Astrocyte of the cerebellum (primary cell): ENCODE data around the gene RBM39.
"Not testable (repeated sequence)": the region's sequence is repeated elsewhere in the genome, so short reads cannot be mapped to it uniquely, and the experiment has no call there.

Experiments used
- DNase-seq: peaks from one replicate; pipeline ENCODE4 v3.0.0-alpha.2; 2011; ENCODE audit warnings: low read depth
- H3K4me3 ChIP-seq: 2 replicates; pipeline ENCODE4 v1.5.1; 2011; ENCODE audit warnings: mild to moderate bottlenecking, low read depth, low read length, moderate library complexity
- in situ Hi-C: cut with HindIII; loops from 2 replicates; pipeline ENCODE4 v1.10.0; 2017; ENCODE audit warnings: low sequenced_read_pairs
- TF ChIP-seq, protein P1 (sequence below): IDR thresholded peaks from 2 replicates; pipeline ENCODE4 v1.5.1; 2012; ENCODE audit warnings: low read length, low read depth, moderate library complexity, mild to moderate bottlenecking; ENCODE audit errors: missing control alignments

RBM39 gene

DNA sequence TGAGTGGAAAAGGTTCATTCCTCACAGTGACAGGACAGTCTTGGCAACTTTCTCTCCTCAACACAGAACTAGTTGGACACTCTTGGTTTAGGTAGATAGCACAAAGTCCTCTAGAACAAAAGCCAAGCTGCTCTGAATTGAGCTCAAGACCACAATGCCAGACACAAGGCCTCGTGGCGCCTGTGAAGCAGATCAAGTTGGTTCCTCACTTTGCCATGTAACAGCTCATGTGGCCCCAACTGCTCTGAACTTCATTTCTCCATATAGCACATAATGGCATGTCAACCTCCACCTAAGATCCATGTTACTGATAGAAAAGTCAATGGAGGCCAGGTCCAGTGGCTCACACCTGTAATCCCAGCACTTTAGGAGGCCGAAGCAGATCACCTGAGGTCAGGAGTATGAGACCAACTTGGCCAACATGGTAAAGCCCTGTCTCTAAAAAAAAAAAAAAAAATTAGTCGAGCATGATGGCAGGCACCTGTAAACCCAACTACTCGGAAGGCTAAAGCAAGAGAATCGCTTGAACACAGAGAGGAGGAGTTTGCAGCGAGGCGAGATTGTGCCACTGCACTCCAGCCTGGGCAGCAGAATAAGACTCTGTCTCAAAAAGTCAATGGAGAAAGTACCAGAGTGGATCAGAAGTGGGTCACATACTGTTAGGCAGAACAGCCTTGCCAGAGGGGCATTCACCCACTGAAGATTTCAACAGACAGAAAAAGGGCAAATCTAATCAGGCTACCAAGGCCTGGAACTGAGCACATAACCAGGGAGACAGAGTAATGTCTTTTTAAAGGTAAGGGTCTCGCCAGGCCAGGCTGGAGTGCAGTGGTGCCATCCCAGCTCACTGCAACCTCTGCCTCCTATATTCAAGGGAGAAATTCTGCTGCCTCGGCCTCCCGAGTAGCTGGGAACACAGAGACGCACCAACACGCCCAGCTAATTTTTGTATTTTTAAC, 21.6 kb downstream of the RBM39 start:
- TF ChIP-seq, protein P1, sequence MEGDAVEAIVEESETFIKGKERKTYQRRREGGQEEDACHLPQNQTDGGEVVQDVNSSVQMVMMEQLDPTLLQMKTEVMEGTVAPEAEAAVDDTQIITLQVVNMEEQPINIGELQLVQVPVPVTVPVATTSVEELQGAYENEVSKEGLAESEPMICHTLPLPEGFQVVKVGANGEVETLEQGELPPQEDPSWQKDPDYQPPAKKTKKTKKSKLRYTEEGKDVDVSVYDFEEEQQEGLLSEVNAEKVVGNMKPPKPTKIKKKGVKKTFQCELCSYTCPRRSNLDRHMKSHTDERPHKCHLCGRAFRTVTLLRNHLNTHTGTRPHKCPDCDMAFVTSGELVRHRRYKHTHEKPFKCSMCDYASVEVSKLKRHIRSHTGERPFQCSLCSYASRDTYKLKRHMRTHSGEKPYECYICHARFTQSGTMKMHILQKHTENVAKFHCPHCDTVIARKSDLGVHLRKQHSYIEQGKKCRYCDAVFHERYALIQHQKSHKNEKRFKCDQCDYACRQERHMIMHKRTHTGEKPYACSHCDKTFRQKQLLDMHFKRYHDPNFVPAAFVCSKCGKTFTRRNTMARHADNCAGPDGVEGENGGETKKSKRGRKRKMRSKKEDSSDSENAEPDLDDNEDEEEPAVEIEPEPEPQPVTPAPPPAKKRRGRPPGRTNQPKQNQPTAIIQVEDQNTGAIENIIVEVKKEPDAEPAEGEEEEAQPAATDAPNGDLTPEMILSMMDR = no peak
- in situ Hi-C loops = no loop called here
- DNase-seq = no peak
- no peak overlapping the region for H3K4me3 ChIP-seq

DNA sequence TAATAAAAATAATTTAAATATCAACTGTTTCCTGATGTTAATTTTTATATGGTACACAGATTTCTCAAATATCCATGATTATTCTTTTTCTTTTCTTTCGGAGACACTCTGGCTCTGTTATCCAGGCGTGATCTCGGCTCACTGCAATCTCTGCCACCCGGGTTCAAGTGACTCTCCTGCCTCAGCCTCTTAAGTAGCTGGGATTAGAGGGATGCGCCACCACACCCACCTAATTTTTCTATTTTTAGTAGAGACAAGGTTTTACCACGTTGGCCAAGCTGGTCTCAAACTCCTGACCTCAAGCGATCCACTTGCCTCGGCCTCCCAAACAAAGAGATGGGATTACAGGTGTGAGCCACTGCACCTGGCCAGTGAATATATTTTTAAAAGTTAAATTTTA, 22.3 kb downstream of the RBM39 start:
- H3K4me3 ChIP-seq = no peak overlapping the region
- in situ Hi-C loops = no loop called here
- DNase-seq = no peak
- TF ChIP-seq, protein P1 = no peak

DNA sequence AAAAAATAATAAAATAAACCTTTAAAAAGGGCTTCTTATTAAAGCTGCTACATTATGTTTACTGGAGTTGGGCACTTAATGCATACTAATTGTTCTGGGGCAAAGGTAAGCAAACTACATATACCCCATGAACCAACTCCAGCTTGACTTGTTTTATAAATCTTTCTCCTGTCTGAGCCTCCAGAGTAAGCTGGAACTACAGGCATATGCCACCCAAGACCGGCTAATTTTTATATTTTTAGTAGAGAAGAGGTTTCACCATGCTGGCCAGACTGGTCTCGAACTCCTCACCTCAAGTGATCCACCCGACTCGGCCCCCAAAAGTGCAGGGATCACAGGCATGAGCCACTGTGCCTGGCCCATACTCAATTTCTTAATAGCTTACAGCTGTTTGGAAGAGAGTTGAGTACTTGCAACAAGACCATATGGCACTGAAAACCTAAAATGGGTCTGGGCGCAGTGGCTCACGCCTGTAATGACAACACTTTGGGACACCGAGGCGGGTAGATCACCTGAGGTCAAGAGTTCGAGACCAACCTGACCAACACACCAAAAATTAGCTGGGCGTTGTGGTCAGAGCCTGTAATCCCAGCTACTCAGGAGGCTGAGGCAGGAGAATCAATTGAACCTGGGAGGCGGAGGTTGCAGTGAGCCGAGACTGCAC, 23.0 kb downstream of the RBM39 start:
- TF ChIP-seq, protein P1 = no peak
- in situ Hi-C loops = no loop called here
- no peak overlapping the region for H3K4me3 ChIP-seq

DNA sequence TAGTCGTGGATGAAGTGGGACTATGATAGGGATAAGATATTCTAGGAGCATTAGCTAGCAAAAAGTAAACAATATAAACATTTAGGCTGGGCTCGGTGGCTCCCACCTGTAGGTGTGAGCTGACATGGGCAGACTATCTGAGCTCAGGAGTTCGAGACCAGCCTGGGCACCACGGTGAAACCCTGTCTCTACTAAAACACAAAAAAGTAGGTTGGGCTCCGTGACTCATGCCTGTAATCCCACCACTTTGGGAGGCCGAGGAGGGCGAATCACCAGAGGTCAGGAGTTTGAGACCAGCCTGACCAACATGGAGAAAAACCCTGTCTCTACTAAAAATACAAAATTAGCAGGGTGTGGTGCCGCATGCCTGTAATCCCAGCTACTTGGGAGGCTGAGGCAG, 23.7 kb downstream of the RBM39 start:
- DNase-seq, H3K4me3 ChIP-seq, in situ Hi-C loops: not testable (repeated sequence)

More for the DNA sequence above, 23.0 kb downstream of the RBM39 start:
- DNase-seq = no peak

DNA sequence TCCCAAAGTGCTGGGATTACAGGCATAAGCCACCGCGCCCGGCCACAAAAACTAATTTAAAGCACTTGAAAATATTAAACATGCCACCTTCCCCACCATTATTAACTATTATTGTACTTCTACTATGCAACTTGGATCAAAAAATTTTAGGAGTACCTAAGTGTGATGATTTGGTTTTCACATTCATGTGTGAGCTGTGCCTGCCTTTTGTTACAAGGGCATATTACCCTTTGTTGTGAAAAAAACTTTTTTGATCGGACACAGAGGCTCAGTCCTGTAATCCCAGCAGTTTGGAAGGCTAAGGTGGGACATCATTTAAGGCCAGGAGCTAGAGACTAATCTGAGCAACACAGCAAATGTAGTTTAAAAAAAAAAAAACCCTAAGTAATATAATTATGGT, 25.7 kb downstream of the RBM39 start:
- no peak overlapping the region for H3K4me3 ChIP-seq
- DNase-seq = no peak
- TF ChIP-seq, protein P1 = no peak
- in situ Hi-C loops = no loop called here

DNA sequence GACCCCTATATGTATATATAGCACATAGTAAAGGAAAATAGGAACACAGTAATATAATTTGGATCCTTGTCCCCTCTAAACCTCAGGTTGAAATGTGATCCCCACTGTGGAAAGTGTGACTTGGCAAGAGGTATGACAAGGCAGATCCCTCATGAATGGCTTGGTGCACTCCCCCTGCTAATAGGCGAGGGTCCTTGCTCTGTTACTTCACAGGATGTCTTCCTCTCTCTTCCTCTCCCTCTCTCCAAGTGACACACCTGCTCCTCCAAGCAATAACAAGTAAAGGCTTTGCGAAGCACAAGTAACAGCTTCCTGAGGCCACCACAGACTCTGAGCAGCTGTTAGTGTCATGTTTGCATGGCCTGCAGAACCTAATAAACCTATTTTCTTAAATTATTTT, 26.4 kb downstream of the RBM39 start:
- H3K4me3 ChIP-seq = no peak overlapping the region
- in situ Hi-C loops = no loop called here
- TF ChIP-seq, protein P1 = no peak
- no peak for DNase-seq

DNA sequence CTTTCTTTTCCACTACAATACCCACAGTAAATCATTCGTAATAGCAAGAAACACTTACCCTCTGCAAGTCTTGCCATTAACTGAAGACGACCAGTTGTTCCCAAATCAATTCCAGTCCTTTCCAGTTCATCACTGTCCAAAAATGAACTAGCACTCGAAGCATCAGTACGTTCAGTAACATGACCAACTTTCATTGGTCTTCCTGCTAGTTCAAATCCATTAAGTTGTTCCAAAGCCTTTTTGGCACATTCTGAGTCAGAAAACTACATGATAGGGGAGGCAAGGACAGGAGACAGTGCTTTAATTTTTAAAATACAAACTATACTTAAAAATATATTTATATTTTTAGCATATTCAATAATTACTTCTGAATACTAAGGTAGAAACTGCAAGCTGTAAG, 27.9 kb downstream of the RBM39 start:
- H3K4me3 ChIP-seq = no peak overlapping the region
- no peak for DNase-seq
- in situ Hi-C loops = no loop called here
- TF ChIP-seq, protein P1 = no peak

DNA sequence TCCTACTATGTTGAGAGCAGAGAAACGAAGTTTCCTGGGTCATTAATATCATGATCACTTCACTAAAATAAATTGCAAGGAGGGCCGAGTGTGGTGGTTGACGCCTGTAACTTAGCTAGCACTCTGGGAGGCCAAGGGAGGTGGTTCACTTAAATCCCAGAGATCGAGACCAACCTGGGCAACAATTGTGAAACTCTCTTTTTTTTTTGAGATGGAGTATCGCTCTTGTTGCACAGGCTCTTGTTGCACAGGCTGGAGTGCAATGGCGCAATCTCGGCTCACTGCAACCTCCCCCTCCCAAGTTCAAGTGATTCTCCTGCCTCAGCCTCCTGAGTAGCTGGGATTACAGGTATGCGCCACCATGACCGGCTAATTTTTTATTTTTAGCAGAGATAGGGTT, 28.9 kb downstream of the RBM39 start:
- H3K4me3 ChIP-seq, in situ Hi-C loops, DNase-seq: not testable (repeated sequence)
